A673 (cell line): ENCODE measurements around the gene PDAP1. TPM values are rescaled to one million over a fixed set of nuclear protein-coding genes. Genes with fewer than 3 reads are reported as not detected.
A peak's percentile ranks its signal among the peaks of the same experiment; 100 is the strongest.

Source experiments
- BruUV-seq: library from RNA; stranded (reverse); fragments of 400-500 nt; replicated peaks from 2 replicates; lab custom pipeline; 2021; lab: Mats Ljungman, UMichigan
- CTCF ChIA-PET: fragments of 300-600 bp; sonication (Branson Sonifier 250); formaldehyde crosslinking; loops from one replicate; lab custom pipeline; 2022; ENCODE audit warnings: antibody characterized with exemption; lab: Charles Lee
- POLR2A ChIA-PET: fragments of 300-600 bp; sonication (Branson Sonifier 250); formaldehyde crosslinking; loops from one replicate; lab custom pipeline; 2022; ENCODE audit warnings: antibody characterized with exemption; ENCODE audit not compliant: low non-redundant PET; lab: Charles Lee
- DNase-seq: peaks from one replicate; pipeline ENCODE4 v3.0.0-alpha.2; 2015; ENCODE audit warnings: low spot score
- H3K27ac ChIP-seq: fragments of 200-600 bp; sonication (generic); 2 replicates; pipeline ENCODE4 v1.5.1; 2016; ENCODE audit warnings: mixed run types, low read depth, mild to moderate bottlenecking, mixed read lengths, antibody characterized with exemption, low read length; ENCODE audit not compliant: poor library complexity, severe bottlenecking
- H3K27me3 ChIP-seq: fragments of 200-600 bp; sonication (generic); replicated peaks from 2 replicates; pipeline ENCODE4 v1.6.1; 2017; ENCODE audit warnings: mixed run types, low read depth, mild to moderate bottlenecking, mixed read lengths, antibody characterized with exemption, low read length; ENCODE audit not compliant: insufficient read depth, poor library complexity
- H3K36me3 ChIP-seq: fragments of 200-600 bp; sonication (generic); 2 replicates; pipeline ENCODE4 v1.6.1; 2016; ENCODE audit warnings: mixed run types, mild to moderate bottlenecking, mixed read lengths, antibody characterized with exemption, low read length; ENCODE audit not compliant: insufficient read depth, poor library complexity, severe bottlenecking
- H3K4me1 ChIP-seq: fragments of 200-600 bp; sonication (generic); 2 replicates; pipeline ENCODE4 v1.6.1; 2017; ENCODE audit warnings: mixed run types, mild to moderate bottlenecking, mixed read lengths, antibody characterized with exemption, low read length; ENCODE audit not compliant: insufficient read depth, poor library complexity, severe bottlenecking
- H3K4me3 ChIP-seq: fragments of 200-600 bp; sonication (generic); 2 replicates; pipeline ENCODE4 v1.5.1; 2016; ENCODE audit warnings: low read depth, mixed run types, mild to moderate bottlenecking, mixed read lengths, low read length; ENCODE audit not compliant: poor library complexity, severe bottlenecking
- H3K9me3 ChIP-seq: fragments of 200-600 bp; sonication (generic); 2 replicates; pipeline ENCODE4 v1.6.1; 2016; ENCODE audit warnings: mixed run types, low read depth, mild to moderate bottlenecking, mixed read lengths, antibody characterized with exemption, low read length; ENCODE audit not compliant: poor library complexity, severe bottlenecking
- CTCF ChIP-seq: fragments of 300-800, 200-600 bp; sonication (generic); conservative IDR thresholded peaks from 2 replicates; pipeline ENCODE4 v1.5.1; 2017; ENCODE audit warnings: low read depth, mild to moderate bottlenecking, antibody characterized with exemption, low read length, moderate library complexity, mixed read lengths
- EZH2 ChIP-seq: fragments of 200-600 bp; sonication (generic); IDR thresholded peaks from 2 replicates; pipeline ENCODE4 v1.6.1; 2017; ENCODE audit warnings: borderline replicate concordance, low read depth, mild to moderate bottlenecking, mixed read lengths, antibody characterized with exemption, low read length; ENCODE audit not compliant: poor library complexity, severe bottlenecking
- intact Hi-C: fragments of 100-400 bp; cut with micrococcal nuclease; formaldehyde crosslinking; loops from one replicate; pipeline ENCODE4 v1.10.0; 2022; ENCODE audit not compliant: unreplicated experiment
- total RNA-seq: library from RNA; stranded (reverse); gene quantifications from 2 replicates; pipeline ENCODE4 v1.2.3, GENCODE V29; 2021

Gene PDAP1
- total RNA-seq, 1 experiment from 2014 or later: 164 TPM

GRCh38 chr7:99396418-99397296 is 11.7 kb downstream of the PDAP1 start:
- H3K27ac ChIP-seq: no peak overlapping the region
- no TSS peak for BruUV-seq
- TF ChIP-seq EZH2 (no peak), CTCF (no peak)
- peaks cover 4% of the 10 kb centered on the region for H3K4me1 ChIP-seq
- POLR2A ChIA-PET: no interaction called here
- H3K27me3 ChIP-seq: no peaks in the 10 kb centered on the region
- CTCF ChIA-PET: no interaction called here
- H3K4me3 ChIP-seq: no peak overlapping the region
- intact Hi-C loops: no loop called here
- no peaks in the 10 kb centered on the region for H3K9me3 ChIP-seq
- H3K36me3 ChIP-seq: peaks cover 50% of the 10 kb centered on the region
- DNase-seq: no peak

- peaks cover 4% of the 10 kb centered on the region for H3K4me1 ChIP-seq
Measured at GRCh38 chr7:99395616-99396327, 12.6 kb downstream of the PDAP1 start.

GRCh38 chr7:99394188-99394502 is 14.3 kb downstream of the PDAP1 start:
- H3K36me3 ChIP-seq: peaks cover 33% of the 10 kb centered on the region
- TF ChIP-seq CTCF (no peak), EZH2 (no peak)
- intact Hi-C loops: no loop called here

More at GRCh38 chr7:99395616-99396327, 12.6 kb downstream of the PDAP1 start:
- ChIA-PET CTCF (no interaction called here), POLR2A (no interaction called here)
- Histone ChIP-seq H3K36me3 (peaks cover 45% of the 10 kb centered on the region), H3K27me3 (no peaks in the 10 kb centered on the region), H3K4me3 (no peak overlapping the region), H3K27ac (no peak overlapping the region), H3K9me3 (no peaks in the 10 kb centered on the region)
- intact Hi-C loops: no loop called here
- BruUV-seq: TSS peak; percentile 98
- TF ChIP-seq CTCF (no peak), EZH2 (no peak)
- DNase-seq: no peak

More at GRCh38 chr7:99394188-99394502, 14.3 kb downstream of the PDAP1 start:
- POLR2A ChIA-PET: no interaction called here
- H3K9me3 ChIP-seq: no peaks in the 10 kb centered on the region
- H3K4me3 ChIP-seq: no peak overlapping the region
- no peak for DNase-seq
- no peak overlapping the region for H3K27ac ChIP-seq
- CTCF ChIA-PET: no interaction called here
- peaks cover 4% of the 10 kb centered on the region for H3K4me1 ChIP-seq
- no TSS peak for BruUV-seq
- no peaks in the 10 kb centered on the region for H3K27me3 ChIP-seq
